Stimulated activated CD8-positive, alpha-beta memory T cell treated with anti-CD3 and anti-CD28 coated beads, Interleukin-4, amount 100 ng/mL, for 4 hours (primary cell): ENCODE data around the gene RTN1.

Source experiments
- DNase-seq, 2 donors: peaks; one replicate each; pipeline ENCODE4 v3.0.0-alpha.2; 2020; ENCODE audit warnings: low read depth in 2 of 2, low spot score in 1 of 2

The RTN1 gene

GRCh38 chr14:59630288-59630963 is 240.2 kb downstream of the RTN1 start:
- DNase-seq = no peak

DNA sequence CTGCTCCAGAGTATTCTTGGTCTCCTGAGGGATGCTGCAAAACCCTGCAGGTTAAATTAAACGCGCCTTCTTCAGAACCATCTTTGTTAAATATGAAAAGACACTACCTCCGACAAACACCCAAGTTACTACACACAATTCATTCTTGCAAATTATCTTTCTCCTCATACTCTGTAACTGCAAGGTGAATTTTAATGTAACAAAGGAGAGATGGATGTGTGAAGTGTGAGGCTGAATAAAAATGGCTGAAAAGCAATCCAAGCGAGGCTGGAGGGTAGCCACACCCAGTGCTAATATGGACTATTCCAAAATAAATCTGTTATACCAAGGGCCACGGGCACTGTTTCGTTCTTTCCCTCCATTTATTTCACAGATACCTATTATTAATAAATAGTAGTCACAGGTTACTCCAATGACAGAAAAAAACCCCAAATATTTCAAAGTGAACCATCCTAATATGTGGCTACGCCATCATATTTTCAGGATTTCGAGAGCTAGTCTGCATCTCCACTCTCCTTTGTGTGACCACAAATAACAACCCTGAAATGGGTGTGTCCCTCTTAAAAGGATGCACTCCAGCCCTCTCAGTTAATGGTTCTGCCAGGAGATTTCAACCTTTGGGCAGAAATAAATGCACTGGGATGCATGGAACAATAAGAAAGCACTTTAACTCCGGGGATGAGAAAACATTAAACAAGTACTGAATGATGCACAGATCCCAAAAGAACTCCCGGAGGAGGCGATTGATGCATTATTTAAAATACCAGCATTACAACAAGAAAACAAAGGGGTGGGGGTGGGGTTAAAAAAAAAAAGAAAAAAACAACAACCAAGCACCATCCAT is 240.9 kb downstream of the RTN1 start:
- no peak for DNase-seq

DNA sequence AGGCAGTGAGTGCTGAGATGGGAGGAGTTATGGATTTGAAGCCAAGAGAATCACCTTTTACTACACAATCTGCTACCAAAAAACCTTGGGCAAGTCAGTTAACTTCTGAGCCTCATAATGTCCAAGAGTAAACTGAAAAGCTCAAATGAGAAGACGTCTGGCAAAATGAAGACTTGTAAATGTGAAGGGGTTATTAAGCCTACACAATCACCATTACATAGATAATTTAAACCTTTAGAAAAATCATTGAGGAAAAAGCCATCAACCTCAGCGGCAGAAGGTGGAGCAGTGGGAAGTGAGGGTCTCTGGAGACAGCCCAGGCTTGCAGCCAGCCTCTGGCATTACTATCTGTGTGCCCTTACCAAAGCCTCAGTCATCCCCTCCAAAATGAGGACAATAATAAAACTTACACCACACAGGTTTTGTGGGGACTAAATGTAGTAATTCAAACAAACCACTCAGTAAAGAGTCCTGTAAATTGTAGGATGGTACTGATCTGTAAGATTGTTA is 243.5 kb downstream of the RTN1 start:
- no peak for DNase-seq

DNA sequence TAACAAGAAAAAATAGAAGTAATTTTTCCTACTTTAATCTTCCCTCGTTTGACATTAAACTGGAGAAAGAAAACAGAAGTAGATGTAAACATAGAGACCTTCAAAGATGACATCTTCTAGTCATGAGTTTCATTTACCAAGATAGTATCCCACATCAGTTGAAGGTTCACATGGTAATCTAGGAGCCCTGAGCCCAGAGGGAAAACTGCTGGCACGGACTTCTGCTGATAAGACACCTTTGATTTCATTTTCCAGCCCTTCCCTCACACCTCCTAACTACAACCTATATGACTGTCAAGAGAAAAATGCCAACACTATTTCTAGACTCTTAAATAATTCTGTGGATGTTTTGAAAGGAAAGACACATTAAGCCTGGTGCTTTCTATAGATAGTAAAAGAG is 247.9 kb downstream of the RTN1 start:
- no peak for DNase-seq

DNA sequence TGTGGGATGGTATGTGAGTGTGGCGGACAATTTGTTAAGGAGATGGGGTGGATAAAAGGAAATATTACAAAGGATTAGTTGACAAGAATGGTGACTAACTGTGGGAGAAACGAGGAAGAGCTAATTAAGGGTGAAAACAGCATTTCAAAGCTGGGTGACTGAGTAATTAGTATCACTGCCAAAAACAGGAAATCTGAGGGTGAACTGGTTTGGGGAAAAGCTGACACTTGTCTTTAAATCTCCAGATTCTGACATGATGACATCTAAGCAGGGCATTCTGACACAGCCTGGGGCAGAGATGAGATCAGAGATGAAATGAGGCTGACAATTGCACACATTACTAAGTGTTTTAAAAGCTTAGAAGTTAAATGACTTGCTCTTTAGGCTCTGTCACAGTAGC is 251.5 kb downstream of the RTN1 start:
- no peak for DNase-seq

DNA sequence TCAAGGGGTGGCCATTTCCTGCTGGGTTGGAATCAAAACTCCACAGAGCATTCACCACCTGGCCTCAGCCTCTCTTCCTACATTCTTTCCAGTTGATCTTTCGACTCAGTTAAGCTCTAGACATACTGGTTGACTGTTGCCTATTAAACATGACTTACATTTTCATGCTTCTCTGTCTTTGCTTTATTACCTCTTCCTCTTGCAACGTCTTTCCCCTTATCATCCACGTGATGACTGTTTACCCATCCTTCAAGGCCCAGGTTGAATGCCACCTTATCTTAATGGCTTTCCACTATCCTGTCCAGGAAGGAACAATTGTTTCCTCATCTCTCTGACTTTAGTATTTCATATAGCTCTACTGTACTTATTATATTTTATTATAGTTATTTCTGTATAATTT is 269.5 kb downstream of the RTN1 start:
- no peak for DNase-seq

- no peak for DNase-seq
These were observed 270.2 kb downstream of the RTN1 start for GRCh38 chr14:59600211-59600945.

GRCh38 chr14:59595071-59595470 is 275.5 kb downstream of the RTN1 start:
- DNase-seq = no peak

DNA sequence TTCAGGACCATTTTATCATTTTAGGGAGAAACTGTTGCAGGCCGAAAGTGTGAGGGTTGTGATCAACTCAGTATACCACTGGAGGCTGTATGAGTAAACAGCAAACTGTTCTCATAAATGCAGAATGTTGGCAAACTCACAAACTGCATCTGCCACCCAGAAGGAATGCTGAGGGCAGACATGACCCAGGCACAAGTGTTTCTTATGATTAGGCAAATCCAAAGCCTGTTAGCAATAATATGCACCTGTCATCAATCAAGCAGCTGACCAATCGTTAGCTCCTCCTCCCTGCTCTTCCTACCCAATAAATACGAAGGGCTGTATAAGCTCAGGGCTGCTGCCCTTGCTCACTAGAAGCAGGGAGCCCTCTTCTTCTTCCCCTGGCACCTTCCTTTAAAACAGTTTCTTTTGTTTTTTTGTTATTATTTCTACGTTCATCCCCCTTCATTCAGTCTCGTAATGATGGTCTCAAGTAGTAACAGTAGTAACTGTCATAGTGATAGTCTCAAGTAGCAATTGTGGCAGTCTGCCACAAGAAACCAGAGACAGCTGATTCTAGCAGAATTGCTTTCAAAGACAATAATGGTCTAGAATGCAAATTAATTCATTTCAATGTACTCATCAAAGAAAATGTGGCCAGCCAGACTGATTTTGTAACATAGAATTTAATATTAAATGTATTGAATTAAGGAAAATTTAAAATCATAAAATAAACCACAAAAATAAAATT is 278.8 kb downstream of the RTN1 start:
- DNase-seq = no peak

DNA sequence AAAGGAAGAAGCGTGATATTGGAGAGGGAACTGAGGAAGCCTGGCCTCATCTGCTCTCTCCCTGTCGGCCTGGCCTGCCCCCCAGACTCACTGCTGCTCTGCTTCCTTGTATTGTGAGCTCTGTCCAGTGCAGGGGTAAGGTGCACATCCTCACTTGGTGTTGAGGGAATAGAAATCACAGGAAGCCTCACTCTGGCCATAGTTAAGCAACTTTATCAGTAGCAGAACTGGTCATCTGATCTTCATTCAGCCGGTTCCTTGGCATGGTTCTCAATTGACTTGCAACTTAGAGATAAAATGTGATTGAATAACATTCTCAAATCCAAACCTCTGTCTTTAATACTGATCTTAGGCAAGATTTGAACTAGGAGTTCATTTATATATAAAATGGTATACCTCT is 282.5 kb downstream of the RTN1 start:
- no peak for DNase-seq

DNA sequence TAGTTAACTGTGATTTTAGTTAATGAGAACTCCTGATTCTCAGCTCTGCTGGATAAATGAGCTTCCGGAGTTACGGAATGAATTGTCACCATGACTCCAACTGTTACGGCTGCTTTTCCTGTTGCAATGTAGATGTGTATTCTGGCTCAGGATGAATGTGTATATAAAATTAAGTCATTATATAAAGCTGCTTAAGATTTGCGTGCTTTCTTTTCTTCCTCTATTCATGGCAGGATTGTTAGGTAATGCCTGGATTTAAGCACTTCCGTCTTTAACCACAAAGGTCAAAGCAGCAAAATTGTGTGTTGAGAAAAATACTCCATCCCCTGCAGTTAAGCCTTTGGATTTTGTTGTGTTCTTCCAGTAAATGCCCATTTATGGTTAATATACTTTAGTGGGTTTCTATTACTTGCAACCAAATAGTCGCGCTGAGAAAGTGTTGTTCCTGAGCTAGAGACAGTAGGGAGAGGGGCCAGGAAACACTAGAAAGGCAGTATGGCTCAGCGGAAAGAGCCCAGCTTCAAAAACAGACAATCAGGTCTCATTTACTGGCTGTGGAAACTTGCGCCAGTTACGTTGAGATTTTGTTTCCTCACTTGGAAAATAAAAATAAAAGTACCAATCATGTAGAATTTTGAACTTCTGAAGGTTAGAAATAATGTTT is 284.6 kb downstream of the RTN1 start:
- DNase-seq = no peak

- no peak for DNase-seq
These were observed 286.8 kb downstream of the RTN1 start for GRCh38 chr14:59583755-59584154.

GRCh38 chr14:59582845-59583509 is 287.6 kb downstream of the RTN1 start:
- DNase-seq = no peak

GRCh38 chr14:59582161-59582560 is 288.4 kb downstream of the RTN1 start:
- DNase-seq = no peak

DNA sequence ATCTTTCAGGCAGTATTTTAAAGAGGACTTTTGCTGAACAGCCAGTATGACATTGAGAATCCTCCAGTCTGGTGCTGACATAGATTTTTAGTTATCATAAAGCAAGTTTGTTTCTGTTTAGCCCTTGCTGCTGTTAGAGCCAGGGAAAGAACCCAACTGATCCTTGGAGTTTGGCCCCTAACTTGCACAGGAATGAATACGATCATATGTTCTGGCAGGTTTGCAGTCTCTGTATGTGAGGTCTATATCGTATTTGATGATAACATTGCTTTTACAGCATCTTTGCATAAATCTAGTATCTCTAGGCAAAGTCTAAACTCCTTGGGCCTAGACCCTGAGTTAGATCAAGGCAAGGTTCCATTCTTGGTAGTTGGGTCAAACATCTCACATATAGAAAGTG is 289.7 kb downstream of the RTN1 start:
- no peak for DNase-seq

DNA sequence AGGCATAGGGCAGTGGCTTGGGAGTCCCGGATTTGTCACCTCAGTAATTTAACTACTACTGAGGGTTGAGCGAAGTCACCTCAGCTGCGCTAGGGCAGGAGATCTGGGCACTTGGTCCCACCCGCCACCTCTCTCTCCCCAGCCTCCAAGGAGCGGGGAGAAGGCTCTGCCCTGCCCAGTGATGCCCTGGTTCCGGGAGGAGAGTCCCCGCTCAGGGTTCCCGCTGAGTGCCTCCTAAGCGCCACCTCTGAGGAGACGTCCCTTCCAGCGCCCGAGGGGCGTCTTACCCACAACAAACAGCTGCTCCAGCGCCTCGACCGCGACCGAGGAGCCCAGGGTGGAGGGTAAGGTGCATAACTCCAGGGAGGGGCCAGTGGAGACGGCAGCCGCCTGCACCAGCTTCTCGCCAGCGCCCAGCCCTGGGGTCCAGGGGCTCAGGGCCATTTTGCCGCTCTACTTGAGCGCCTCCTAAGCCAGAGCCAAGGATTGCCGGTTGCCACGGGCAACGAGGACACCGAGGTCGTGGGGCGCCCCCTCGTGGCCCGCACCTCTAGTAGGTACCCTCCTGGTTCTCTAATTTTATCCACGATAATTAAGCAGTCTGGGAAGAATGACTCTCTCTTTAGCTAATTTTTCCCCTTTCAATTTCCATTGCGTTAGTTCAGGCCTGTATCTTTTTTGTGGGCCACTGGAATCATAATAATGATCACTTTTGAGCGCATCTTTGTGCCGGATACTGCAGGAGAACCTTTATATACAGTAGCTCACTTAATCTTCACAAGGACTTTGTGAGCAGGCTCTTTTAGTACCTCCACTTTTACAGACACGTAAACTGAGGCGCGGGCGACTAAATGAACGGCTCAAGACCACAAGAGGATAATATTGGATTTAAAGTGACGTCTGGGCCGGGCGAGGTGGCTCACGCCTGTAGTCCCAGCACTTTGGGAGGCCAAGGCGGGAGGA is 294.0 kb downstream of the RTN1 start, which contains the start of gene CCDC175:
CCDC175 (minus strand) TSS at position 481 of the 963 bp plus-strand sequence; CDS start at position 444, 37 bp downstream.
- DNase-seq = peak; percentile 57 to 61

DNA sequence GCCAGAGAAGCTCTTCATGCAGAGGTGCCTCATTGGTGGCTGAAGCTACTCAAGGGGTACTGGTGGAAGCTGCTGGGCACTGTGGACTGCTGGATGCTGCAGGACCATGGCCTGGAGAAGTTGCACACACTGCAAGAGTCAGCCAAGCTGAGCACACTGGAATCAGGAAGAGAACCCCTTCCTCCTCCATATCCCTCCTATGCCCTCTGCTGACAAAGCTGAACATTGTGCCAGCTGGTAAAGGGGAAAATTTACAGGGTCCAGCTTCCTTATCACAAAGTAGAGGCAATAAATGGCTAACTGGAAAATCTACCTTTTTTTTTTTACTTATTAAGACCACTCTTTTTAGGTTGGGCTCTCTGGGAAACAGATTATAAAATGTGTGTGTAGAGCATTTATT is 300.5 kb downstream of the RTN1 start:
- DNase-seq = no peak

- no peak for DNase-seq
These were observed 303.9 kb downstream of the RTN1 start for GRCh38 chr14:59566725-59567124.

GRCh38 chr14:59566296-59566695 is 304.3 kb downstream of the RTN1 start:
- no peak for DNase-seq
